Mammary epithelial cell (primary cell): Measurements from ENCODE around the gene IGF2BP3.

Experiments
- EZH2 ChIP-seq: IDR thresholded peaks from 2 replicates; pipeline ENCODE4 v1.6.1; 2012; ENCODE audit warnings: low read length, inconsistent platforms, borderline replicate concordance
- TF ChIP-seq, protein P1 (sequence below), 2 donors: IDR thresholded peaks in 1 of 2; conservative IDR thresholded peaks in 1 of 2; 2 replicates each; pipeline ENCODE4 v1.5.1; 2011 to 2012; ENCODE audit warnings: inconsistent platforms in 2 of 2, low read length in 2 of 2, mild to moderate bottlenecking in 2 of 2, control low read depth in 1 of 2, low read depth in 1 of 2; ENCODE audit not compliant: insufficient read depth in 1 of 2; ENCODE audit errors: extremely low read depth in 1 of 2

DNA sequence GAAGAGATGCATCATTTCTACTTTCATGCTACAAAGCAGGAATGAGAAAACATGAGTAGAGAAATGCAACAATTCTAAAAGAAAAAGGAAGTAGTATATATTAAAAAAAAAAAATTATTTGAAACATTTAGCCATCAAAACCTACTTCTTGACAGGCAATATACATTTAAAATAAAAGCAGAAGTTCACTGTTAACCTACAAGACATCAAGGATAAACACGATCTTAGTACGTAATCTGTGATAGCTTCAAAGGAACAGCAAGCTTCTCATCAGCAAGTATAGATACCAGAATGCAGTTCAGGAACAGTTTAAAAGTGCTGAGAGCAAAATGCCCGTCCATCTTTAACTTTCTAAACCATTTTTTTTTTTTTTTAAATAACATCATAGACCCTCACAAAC, 134.2 kb downstream of the IGF2BP3 start:
- TF ChIP-seq, protein P1, sequence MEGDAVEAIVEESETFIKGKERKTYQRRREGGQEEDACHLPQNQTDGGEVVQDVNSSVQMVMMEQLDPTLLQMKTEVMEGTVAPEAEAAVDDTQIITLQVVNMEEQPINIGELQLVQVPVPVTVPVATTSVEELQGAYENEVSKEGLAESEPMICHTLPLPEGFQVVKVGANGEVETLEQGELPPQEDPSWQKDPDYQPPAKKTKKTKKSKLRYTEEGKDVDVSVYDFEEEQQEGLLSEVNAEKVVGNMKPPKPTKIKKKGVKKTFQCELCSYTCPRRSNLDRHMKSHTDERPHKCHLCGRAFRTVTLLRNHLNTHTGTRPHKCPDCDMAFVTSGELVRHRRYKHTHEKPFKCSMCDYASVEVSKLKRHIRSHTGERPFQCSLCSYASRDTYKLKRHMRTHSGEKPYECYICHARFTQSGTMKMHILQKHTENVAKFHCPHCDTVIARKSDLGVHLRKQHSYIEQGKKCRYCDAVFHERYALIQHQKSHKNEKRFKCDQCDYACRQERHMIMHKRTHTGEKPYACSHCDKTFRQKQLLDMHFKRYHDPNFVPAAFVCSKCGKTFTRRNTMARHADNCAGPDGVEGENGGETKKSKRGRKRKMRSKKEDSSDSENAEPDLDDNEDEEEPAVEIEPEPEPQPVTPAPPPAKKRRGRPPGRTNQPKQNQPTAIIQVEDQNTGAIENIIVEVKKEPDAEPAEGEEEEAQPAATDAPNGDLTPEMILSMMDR (conservative IDR thresholded peaks at IDR 0.05 in 1 of 2, IDR thresholded peaks at IDR 0.05 in 1 of 2; ENCODE audit: extremely low read depth in 1 of 2, insufficient read depth in 1 of 2, low read depth in 1 of 2, low read length in 2 of 2): no peak
- no peak for TF ChIP-seq EZH2
